Skin of body (tissue), 2 donors: ENCODE data around the gene TTC31. TPM values are rescaled to one million over a fixed set of nuclear protein-coding genes. Genes with fewer than 3 reads are reported as not detected.
A peak's percentile ranks its signal among the peaks of the same experiment; 100 is the strongest.
"Not testable (repeated sequence)": the region's sequence is repeated elsewhere in the genome, so short reads cannot be mapped to it uniquely, and the experiment has no call there.

Experiments
- DNase-seq: peaks from one replicate; lab custom pipeline; 2025; lab: John Stamatoyannopoulos, UW
- total RNA-seq: library from RNA; depleted of rRNA; stranded (reverse); fragments of >200 nt; gene quantifications from one replicate; pipeline ENCODE4 v1.2.3, GENCODE V29; 2014

Gene TTC31
- 10.5 TPM for total RNA-seq

GRCh38 chr2:74482801-74483674 lies at the start of gene TTC31, which contains the start of gene CCDC142:
Gene TTC31 (plus strand): TSS chr2:74483081. CDS start chr2:74483096, 15 bp downstream.
Gene CCDC142 (minus strand): TSS chr2:74482998. CDS start chr2:74482837, 161 bp downstream.
- peak; percentile 96 for DNase-seq

GRCh38 chr2:74436111-74436805 lies 46.6 kb upstream of the TTC31 start:
- no peak for DNase-seq

GRCh38 chr2:74436848-74437695 lies 45.8 kb upstream of the TTC31 start:
- no peak for DNase-seq

GRCh38 chr2:74438248-74438647 lies 44.6 kb upstream of the TTC31 start:
- no peak for DNase-seq

- DNase-seq, result no peak
These were observed 43.5 kb upstream of the TTC31 start for GRCh38 chr2:74439373-74439772.

GRCh38 chr2:74439803-74440377 lies 43.0 kb upstream of the TTC31 start:
- peak; percentile 48 for DNase-seq

GRCh38 chr2:74440378-74441169 lies 42.3 kb upstream of the TTC31 start:
- DNase-seq, result peak; percentile 94

GRCh38 chr2:74441170-74441689 lies 41.7 kb upstream of the TTC31 start:
- no peak for DNase-seq

GRCh38 chr2:74441690-74442482 lies 41.0 kb upstream of the TTC31 start, which contains the start of gene RTKN:
Gene RTKN (minus strand): TSS chr2:74441937. CDS start chr2:74441816, 121 bp downstream.
- no peak for DNase-seq

GRCh38 chr2:74442483-74443297 lies 40.2 kb upstream of the TTC31 start:
- not testable (repeated sequence) for DNase-seq

GRCh38 chr2:74444498-74445318 lies 38.2 kb upstream of the TTC31 start:
- DNase-seq, result no peak

- DNase-seq, result no peak
These were observed 35.5 kb upstream of the TTC31 start for GRCh38 chr2:74447230-74447999.

GRCh38 chr2:74448771-74449170 lies 34.1 kb upstream of the TTC31 start:
- no peak for DNase-seq

- no peak for DNase-seq
These were observed 32.2 kb upstream of the TTC31 start for GRCh38 chr2:74450570-74451190.

- peak; percentile 99 for DNase-seq
These were observed 28.0 kb upstream of the TTC31 start, which contains the start of gene INO80B for GRCh38 chr2:74454654-74455511. Gene INO80B (plus strand): TSS chr2:74455087. CDS start chr2:74455117, 30 bp downstream.
